ENCODE data around the gene RYR2. TPM values are rescaled to one million over a fixed set of nuclear protein-coding genes. Genes with fewer than 3 reads are reported as not detected.

Gene RYR2
- total and polyA plus RNA-seq, 2 donors (not counting 1 experiment from before 2014, with no cell fraction given): not detected

GRCh38 chr1:237868817-237869600, 827.0 kb downstream of the RYR2 start:
- Mint-ChIP-seq H3K4me3 (no peak overlapping the region), H3K27ac (no peak overlapping the region), H3K9me3 (ENCODE audit: insufficient read depth) (no peaks in the 10 kb centered on the region), H3K27me3 (peaks cover 2% of the 10 kb centered on the region), H3K4me1 (no peaks in the 10 kb centered on the region)
- Histone ChIP-seq H3K36me3 (replicated peaks in 1 of 2; ENCODE audit: control extremely low read depth in 1 of 2, control insufficient read depth in 1 of 2, extremely low read depth in 1 of 2, insufficient read depth in 2 of 2, low read length in 1 of 2) (no peaks in the 10 kb centered on the region), H4K20me1 (ENCODE audit: control insufficient read depth, insufficient read depth, low read length, poor library complexity, severe bottlenecking) (no peaks in the 10 kb centered on the region), H3K4me3 (ENCODE audit: control extremely low read depth in 1 of 5, extremely low read depth in 1 of 5, insufficient read depth in 1 of 5, low read depth in 2 of 5, low read length in 4 of 5) (no peak overlapping the region), H3K79me2 (ENCODE audit: control insufficient read depth, insufficient read depth, low read length) (no peaks in the 10 kb centered on the region), H3K27ac (ENCODE audit: low read length in 2 of 2) (no peak overlapping the region), H2AFZ (ENCODE audit: insufficient read depth, low read depth, low read length, poor library complexity, severe bottlenecking) (no peak overlapping the region), H3K4me2 (replicated peaks; ENCODE audit: low read depth, low read length, poor library complexity, severe bottlenecking) (no peak overlapping the region), H3K4me1 (ENCODE audit: control insufficient read depth in 2 of 2, insufficient read depth in 2 of 2, low read length in 2 of 2) (peaks cover 0 to 5% of the 10 kb centered on the region in 2 donors), H3K9ac (ENCODE audit: low read length) (no peak overlapping the region), H3K27me3 (replicated peaks in 1 of 4; ENCODE audit: control extremely low read depth in 1 of 4, control insufficient read depth in 3 of 4, insufficient read depth in 4 of 4, low read length in 3 of 4) (peaks cover 0 to 2% (median 0%) of the 10 kb centered on the region in 4 experiments), H3K9me3 (ENCODE audit: control extremely low read depth in 1 of 3, control insufficient read depth in 2 of 3, insufficient read depth in 1 of 3, low read length in 2 of 3) (peaks cover 0 to 5% (median 0%) of the 10 kb centered on the region in 3 donors)
- intact Hi-C loops (cut with micrococcal nuclease): no loop called here
- ChIA-PET POLR2A (no interaction called here), CTCF (no interaction called here)
- ATAC-seq (ENCODE audit: low read depth): no peak
- 75% methylated on average over 3 of the region's 4 CpGs for WGBS (ENCODE audit: insufficient coverage)
- no peak for TF ChIP-seq CTCF (IDR thresholded peaks at IDR 0.05)
- TF ChIP-seq EZH2 (IDR thresholded peaks at IDR 0.05; ENCODE audit: borderline replicate concordance, insufficient read depth, low read depth, low read length, poor library complexity, severe bottlenecking): no peak
- no peak for DNase-seq

- H3K4me3 ChIP-seq (ENCODE audit: control extremely low read depth in 1 of 5, extremely low read depth in 1 of 5, insufficient read depth in 1 of 5, low read depth in 2 of 5, low read length in 4 of 5): no peak overlapping the region
- no peak overlapping the region for H3K27ac ChIP-seq (ENCODE audit: low read length in 2 of 2)
- H4K20me1 ChIP-seq (ENCODE audit: control insufficient read depth, insufficient read depth, low read length, poor library complexity, severe bottlenecking): no peaks in the 10 kb centered on the region
- H3K27ac Mint-ChIP-seq: no peak overlapping the region
- H3K27me3 Mint-ChIP-seq: no peaks in the 10 kb centered on the region
- intact Hi-C loops (cut with micrococcal nuclease): no loop called here
- 67% methylated on average over 3 of the region's 4 CpGs for WGBS (ENCODE audit: insufficient coverage)
- no peak for DNase-seq
- no peak overlapping the region for H2AFZ ChIP-seq (ENCODE audit: insufficient read depth, low read depth, low read length, poor library complexity, severe bottlenecking)
- H3K79me2 ChIP-seq (ENCODE audit: control insufficient read depth, insufficient read depth, low read length): no peaks in the 10 kb centered on the region
- no peaks in the 10 kb centered on the region for H3K9me3 Mint-ChIP-seq (ENCODE audit: insufficient read depth)
- POLR2A ChIA-PET: no interaction called here
- no peak for ATAC-seq (ENCODE audit: low read depth)
- H3K9me3 ChIP-seq (ENCODE audit: control extremely low read depth in 1 of 3, control insufficient read depth in 2 of 3, insufficient read depth in 1 of 3, low read length in 2 of 3): peaks cover 0 to 5% (median 0%) of the 10 kb centered on the region in 3 donors
- no peaks in the 10 kb centered on the region for H3K27me3 ChIP-seq (replicated peaks in 1 of 4; ENCODE audit: control extremely low read depth in 1 of 4, control insufficient read depth in 3 of 4, insufficient read depth in 4 of 4, low read length in 3 of 4)
- no peaks in the 10 kb centered on the region for H3K4me1 Mint-ChIP-seq
- H3K4me2 ChIP-seq (replicated peaks; ENCODE audit: low read depth, low read length, poor library complexity, severe bottlenecking): no peak overlapping the region
- H3K9ac ChIP-seq (ENCODE audit: low read length): no peak overlapping the region
- CTCF ChIA-PET: no interaction called here
- no peak overlapping the region for H3K4me3 Mint-ChIP-seq
- TF ChIP-seq EZH2 (IDR thresholded peaks at IDR 0.05; ENCODE audit: borderline replicate concordance, insufficient read depth, low read depth, low read length, poor library complexity, severe bottlenecking) (no peak), CTCF (IDR thresholded peaks at IDR 0.05) (no peak)
- no peaks in the 10 kb centered on the region for H3K36me3 ChIP-seq (replicated peaks in 1 of 2; ENCODE audit: control extremely low read depth in 1 of 2, control insufficient read depth in 1 of 2, extremely low read depth in 1 of 2, insufficient read depth in 2 of 2, low read length in 1 of 2)
- no peaks in the 10 kb centered on the region for H3K4me1 ChIP-seq (ENCODE audit: control insufficient read depth in 2 of 2, insufficient read depth in 2 of 2, low read length in 2 of 2)
These were observed 831.7 kb downstream of the RYR2 start for GRCh38 chr1:237873487-237874211.
